Fibroblast of gingiva (primary cell): Measurements from ENCODE around the gene LRP6.
A peak's percentile ranks its signal among the peaks of the same experiment; 100 is the strongest.
"Not testable (repeated sequence)": the region's sequence is repeated elsewhere in the genome, so short reads cannot be mapped to it uniquely, and the experiment has no call there.

Experiments
- DNase-seq: peaks from one replicate; pipeline ENCODE4 v3.0.0-alpha.2; 2011; ENCODE audit warnings: low read depth

LRP6 gene

GRCh38 chr12:12121061-12121460 is 145.8 kb downstream of the LRP6 start:
- no peak for DNase-seq

GRCh38 chr12:12116677-12117076 is 150.2 kb downstream of the LRP6 start:
- no peak for DNase-seq

GRCh38 chr12:12115514-12115913 is 151.3 kb downstream of the LRP6 start:
- no peak for DNase-seq

GRCh38 chr12:12110923-12111555 is 155.8 kb downstream of the LRP6 start:
- not testable (repeated sequence) for DNase-seq

GRCh38 chr12:12108441-12109058 is 158.3 kb downstream of the LRP6 start:
- no peak for DNase-seq

GRCh38 chr12:12107678-12108077 is 159.2 kb downstream of the LRP6 start:
- no peak for DNase-seq

- DNase-seq: no peak
Observed at GRCh38 chr12:12099102-12099501, 167.7 kb downstream of the LRP6 start.

GRCh38 chr12:12098691-12099015 is 168.2 kb downstream of the LRP6 start:
- no peak for DNase-seq

GRCh38 chr12:12097891-12098690 is 168.8 kb downstream of the LRP6 start:
- DNase-seq: no peak

GRCh38 chr12:12095021-12095420 is 171.8 kb downstream of the LRP6 start:
- no peak for DNase-seq

- no peak for DNase-seq
Observed at GRCh38 chr12:12094481-12094880, 172.4 kb downstream of the LRP6 start.

- DNase-seq: no peak
Observed at GRCh38 chr12:12091977-12092663, 174.7 kb downstream of the LRP6 start.

- no peak for DNase-seq
Observed at GRCh38 chr12:12091071-12091470, 175.8 kb downstream of the LRP6 start.

- DNase-seq: no peak
Observed at GRCh38 chr12:12088761-12089160, 178.1 kb downstream of the LRP6 start.

GRCh38 chr12:12088147-12088546 is 178.7 kb downstream of the LRP6 start:
- DNase-seq: no peak

GRCh38 chr12:12087693-12088034 is 179.2 kb downstream of the LRP6 start:
- no peak for DNase-seq

GRCh38 chr12:12086973-12087692 is 179.7 kb downstream of the LRP6 start:
- no peak for DNase-seq

- no peak for DNase-seq
Observed at GRCh38 chr12:12086362-12086761, 180.5 kb downstream of the LRP6 start.

- DNase-seq: no peak
Observed at GRCh38 chr12:12083688-12084087, 183.2 kb downstream of the LRP6 start.

GRCh38 chr12:12081836-12082497 is 184.9 kb downstream of the LRP6 start:
- peak; percentile 36 for DNase-seq

- no peak for DNase-seq
Observed at GRCh38 chr12:12079291-12079690, 187.6 kb downstream of the LRP6 start.
